ENCODE data around the gene VSIG4. TPM values are rescaled to one million over a fixed set of nuclear protein-coding genes. Genes with fewer than 3 reads are reported as not detected.

Gene VSIG4
- total and polyA plus RNA-seq, 2 of the 13 experiments (the other 11 are each of a cell fraction or from before 2014, with no cell fraction given), result not detected

DNA sequence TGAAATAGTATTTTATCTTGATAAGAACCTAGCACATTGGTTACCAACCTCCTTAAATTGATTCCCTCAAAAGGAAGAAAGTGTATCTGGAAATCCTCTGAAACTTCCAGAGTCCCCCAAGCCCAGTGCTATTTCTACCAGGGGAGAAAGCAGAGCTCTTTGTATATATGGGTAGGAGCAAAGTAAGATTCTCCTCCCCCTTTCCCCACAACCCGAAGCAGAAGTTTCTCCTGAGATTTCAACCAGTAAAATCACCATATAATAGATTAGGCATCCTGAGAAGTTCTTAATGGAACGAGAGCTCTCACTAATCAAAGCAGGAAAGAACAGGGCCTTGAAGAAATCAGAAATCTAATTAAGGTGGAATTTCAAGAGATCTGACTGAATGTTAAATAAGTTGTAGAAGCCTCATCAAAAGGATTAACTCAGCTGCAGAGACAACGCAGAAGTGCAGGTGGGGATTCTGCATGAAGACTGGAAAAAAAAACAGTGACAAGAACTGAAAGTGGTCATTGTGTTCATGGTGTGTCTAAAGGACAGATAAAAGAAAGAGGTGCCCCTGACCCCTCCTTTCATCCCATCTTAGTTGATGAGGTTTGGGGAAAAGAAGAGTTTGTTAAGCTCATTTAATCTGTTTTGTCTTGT is 39.1 kb downstream of the VSIG4 start (continued):
- TF ChIP-seq ARID5B (CRISPR knock-in tag; IDR thresholded peaks at IDR 0.05) (no peak), SRF (IDR thresholded peaks at IDR 0.05; ENCODE audit: low read depth, low read length) (no peak)

- intact Hi-C loops (cut with micrococcal nuclease; ENCODE audit: unreplicated experiment), result no loop called here
- 0% methylated on average over 1 of the region's 1 CpG for WGBS (ENCODE audit: low lambda C conversion rate)
- TF ChIP-seq, protein P1, sequence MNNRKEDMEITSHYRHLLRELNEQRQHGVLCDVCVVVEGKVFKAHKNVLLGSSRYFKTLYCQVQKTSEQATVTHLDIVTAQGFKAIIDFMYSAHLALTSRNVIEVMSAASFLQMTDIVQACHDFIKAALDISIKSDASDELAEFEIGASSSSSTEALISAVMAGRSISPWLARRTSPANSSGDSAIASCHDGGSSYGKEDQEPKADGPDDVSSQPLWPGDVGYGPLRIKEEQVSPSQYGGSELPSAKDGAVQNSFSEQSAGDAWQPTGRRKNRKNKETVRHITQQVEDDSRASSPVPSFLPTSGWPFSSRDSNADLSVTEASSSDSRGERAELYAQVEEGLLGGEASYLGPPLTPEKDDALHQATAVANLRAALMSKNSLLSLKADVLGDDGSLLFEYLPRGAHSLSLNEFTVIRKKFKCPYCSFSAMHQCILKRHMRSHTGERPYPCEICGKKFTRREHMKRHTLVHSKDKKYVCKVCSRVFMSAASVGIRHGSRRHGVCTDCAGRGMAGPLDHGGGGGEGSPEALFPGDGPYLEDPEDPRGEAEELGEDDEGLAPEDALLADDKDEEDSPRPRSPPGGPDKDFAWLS (CRISPR knock-in tag; IDR thresholded peaks at IDR 0.05; ENCODE audit: borderline replicate concordance), result no peak
- TF ChIP-seq ATM (IDR thresholded peaks at IDR 0.05; ENCODE audit: borderline replicate concordance) (no peak), BRCA1 (CRISPR knock-in tag; IDR thresholded peaks at IDR 0.05) (no peak), ZNF614 (CRISPR knock-in tag; IDR thresholded peaks at IDR 0.05; ENCODE audit: borderline replicate concordance) (no peak), IRF2 (CRISPR knock-in tag; IDR thresholded peaks at IDR 0.05) (no peak), ZNF530 (CRISPR knock-in tag; IDR thresholded peaks at IDR 0.05; ENCODE audit: low read depth) (no peak), MXD1 (CRISPR knock-in tag; IDR thresholded peaks at IDR 0.05) (no peak), CSRNP2 (CRISPR knock-in tag; conservative IDR thresholded peaks at IDR 0.05; ENCODE audit: low read depth) (no peak)
- TF ChIP-seq, protein P2, sequence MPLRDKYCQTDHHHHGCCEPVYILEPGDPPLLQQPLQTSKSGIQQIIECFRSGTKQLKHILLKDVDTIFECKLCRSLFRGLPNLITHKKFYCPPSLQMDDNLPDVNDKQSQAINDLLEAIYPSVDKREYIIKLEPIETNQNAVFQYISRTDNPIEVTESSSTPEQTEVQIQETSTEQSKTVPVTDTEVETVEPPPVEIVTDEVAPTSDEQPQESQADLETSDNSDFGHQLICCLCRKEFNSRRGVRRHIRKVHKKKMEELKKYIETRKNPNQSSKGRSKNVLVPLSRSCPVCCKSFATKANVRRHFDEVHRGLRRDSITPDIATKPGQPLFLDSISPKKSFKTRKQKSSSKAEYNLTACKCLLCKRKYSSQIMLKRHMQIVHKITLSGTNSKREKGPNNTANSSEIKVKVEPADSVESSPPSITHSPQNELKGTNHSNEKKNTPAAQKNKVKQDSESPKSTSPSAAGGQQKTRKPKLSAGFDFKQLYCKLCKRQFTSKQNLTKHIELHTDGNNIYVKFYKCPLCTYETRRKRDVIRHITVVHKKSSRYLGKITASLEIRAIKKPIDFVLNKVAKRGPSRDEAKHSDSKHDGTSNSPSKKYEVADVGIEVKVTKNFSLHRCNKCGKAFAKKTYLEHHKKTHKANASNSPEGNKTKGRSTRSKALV (CRISPR knock-in tag; IDR thresholded peaks at IDR 0.05), result no peak
- TF ChIP-seq, protein P3, sequence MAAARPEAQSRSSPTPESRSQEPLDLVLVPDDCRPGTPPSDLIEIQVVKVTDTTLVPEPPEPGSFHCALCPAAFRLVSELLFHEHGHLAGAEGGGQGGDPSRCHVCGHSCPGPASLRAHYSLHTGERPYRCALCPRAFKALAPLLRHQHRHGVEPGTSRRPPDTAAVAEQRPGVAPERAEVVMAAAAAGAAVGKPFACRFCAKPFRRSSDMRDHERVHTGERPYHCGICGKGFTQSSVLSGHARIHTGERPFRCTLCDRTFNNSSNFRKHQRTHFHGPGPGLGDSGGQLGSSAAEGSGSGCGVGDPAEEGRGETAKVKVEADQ (CRISPR knock-in tag; IDR thresholded peaks at IDR 0.05; ENCODE audit: borderline replicate concordance), result no peak
Measured at GRCh38 chrX:66000178-66000577, 39.7 kb downstream of the VSIG4 start.

More at GRCh38 chrX:66000178-66000577, 39.7 kb downstream of the VSIG4 start:
- Histone ChIP-seq H3K79me2 (ENCODE audit: insufficient read depth, low read length) (no peaks in the 10 kb centered on the region), H4K20me1 (ENCODE audit: insufficient read depth, low read length) (no peaks in the 10 kb centered on the region), H3K9me3 (ENCODE audit: low read length) (no peaks in the 10 kb centered on the region), H3K9ac (ENCODE audit: insufficient read depth, low read depth, low read length) (no peak overlapping the region), H3K4me1 (ENCODE audit: insufficient read depth, low read length) (no peaks in the 10 kb centered on the region), H2AFZ (ENCODE audit: low read length) (no peak overlapping the region), H3K4me3 (replicated peaks in 1 of 3; ENCODE audit: insufficient read depth in 1 of 3, low read depth in 2 of 3, low read length in 3 of 3) (no peak overlapping the region), H3K4me2 (ENCODE audit: low read depth, low read length) (no peak overlapping the region), H3K27ac (ENCODE audit: extremely low read length, insufficient read depth, low read length) (no peak overlapping the region), H3K36me3 (replicated peaks in 1 of 2; ENCODE audit: control insufficient read depth in 1 of 2, insufficient read depth in 2 of 2, low read length in 2 of 2) (no peaks in the 10 kb centered on the region), H3K27me3 (ENCODE audit: control insufficient read depth in 1 of 2, insufficient read depth in 2 of 2, low read length in 2 of 2) (no peaks in the 10 kb centered on the region)
- in situ Hi-C loops (cut with HindIII; ENCODE audit: extremely low pct_ligation_motif_present, low pct_unique_long_range_greater_than_20kb), result no loop called here
- ChIA-PET POLR2A (no interaction called here), CTCF (ENCODE audit: low intra/inter-chr PET ratio, low total read pairs) (no interaction called here)
- ATAC-seq (no peak), DNase-seq (ENCODE audit: low spot score) (no peak), FAIRE-seq (no peak)
- BruUV-seq (replicated peaks), result no TSS peak

Data from HepG2 (cell line).